ENCODE results near the gene GREB1L.

Gene GREB1L

DNA sequence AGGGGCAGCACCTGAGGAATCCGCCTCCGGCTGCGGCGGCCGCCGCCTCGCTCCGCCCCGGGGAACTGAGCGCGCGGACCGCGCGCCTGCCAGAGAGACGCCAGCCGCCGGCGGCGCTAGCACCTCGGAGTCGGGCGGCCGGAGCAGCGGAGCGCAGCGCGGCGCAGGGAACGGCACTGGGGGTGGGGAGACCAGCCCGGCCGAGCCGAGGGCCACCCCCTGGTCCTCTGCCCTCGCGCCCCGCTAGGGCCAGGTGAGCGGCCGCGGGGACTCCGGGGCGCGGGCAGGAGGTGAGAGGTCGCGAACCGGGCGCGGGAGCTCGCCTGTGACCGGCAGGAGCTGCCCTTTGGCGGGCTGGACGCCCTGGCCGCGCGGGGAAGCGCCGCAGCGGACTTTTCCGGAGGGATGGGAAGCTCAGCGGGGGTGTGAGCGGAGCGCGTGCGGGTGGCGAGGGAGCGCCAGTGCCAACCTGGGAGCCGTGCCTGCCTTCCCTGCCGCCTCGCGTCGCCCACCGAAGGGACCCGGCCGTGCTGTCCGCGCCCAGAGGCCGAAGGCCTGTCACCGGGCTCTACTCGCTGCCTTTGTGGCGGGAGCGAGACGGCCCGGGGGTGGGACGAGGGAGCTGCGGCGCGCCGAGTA lies at the start of gene GREB1L:
Gene GREB1L, plus strand, starts transcription at position 92 of the 639 bp plus-strand sequence. CDS start 141,287 bp downstream, outside the sequence.
- Mint-ChIP-seq H3K27me3 (ENCODE audit: low read depth) (peaks cover 66% of the 10 kb centered on the region), H3K4me1 (peaks cover 5% of the 10 kb centered on the region), H3K36me3 (ENCODE audit: low read depth) (no peaks in the 10 kb centered on the region), H3K9me3 (no peaks in the 10 kb centered on the region), H3K27ac (no peak within 1 kb of the TSS), H3K4me3 (peak within 1 kb of the TSS; percentile 86 to 91 (median 88))
- TF ChIP-seq, protein P1, sequence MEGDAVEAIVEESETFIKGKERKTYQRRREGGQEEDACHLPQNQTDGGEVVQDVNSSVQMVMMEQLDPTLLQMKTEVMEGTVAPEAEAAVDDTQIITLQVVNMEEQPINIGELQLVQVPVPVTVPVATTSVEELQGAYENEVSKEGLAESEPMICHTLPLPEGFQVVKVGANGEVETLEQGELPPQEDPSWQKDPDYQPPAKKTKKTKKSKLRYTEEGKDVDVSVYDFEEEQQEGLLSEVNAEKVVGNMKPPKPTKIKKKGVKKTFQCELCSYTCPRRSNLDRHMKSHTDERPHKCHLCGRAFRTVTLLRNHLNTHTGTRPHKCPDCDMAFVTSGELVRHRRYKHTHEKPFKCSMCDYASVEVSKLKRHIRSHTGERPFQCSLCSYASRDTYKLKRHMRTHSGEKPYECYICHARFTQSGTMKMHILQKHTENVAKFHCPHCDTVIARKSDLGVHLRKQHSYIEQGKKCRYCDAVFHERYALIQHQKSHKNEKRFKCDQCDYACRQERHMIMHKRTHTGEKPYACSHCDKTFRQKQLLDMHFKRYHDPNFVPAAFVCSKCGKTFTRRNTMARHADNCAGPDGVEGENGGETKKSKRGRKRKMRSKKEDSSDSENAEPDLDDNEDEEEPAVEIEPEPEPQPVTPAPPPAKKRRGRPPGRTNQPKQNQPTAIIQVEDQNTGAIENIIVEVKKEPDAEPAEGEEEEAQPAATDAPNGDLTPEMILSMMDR (IDR thresholded peaks at IDR 0.05; ENCODE audit: unreplicated experiment in 3 of 3): peak; percentile 29 to 53 (median 48)

DNA sequence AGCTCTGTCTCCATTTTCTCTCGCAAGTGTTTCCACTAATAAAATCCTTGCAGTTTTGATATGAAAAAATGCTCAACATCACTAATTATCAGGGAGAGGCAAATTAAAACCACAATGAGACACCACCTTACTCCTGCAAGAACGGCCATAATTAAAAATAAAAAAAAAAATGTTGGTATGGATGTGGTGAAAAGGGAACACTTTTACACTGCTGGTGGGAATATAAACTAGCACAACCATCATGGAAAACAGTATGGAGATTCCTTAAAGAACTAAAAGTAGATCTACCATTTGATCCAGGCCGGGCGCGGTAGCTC lies 49.8 kb upstream of the GREB1L start:
- TF ChIP-seq, protein P1 (IDR thresholded peaks at IDR 0.05; ENCODE audit: unreplicated experiment in 3 of 3): peak in 1 of 3 experiments; percentile 10
- Mint-ChIP-seq H3K27me3 (ENCODE audit: low read depth) (peaks cover 6% of the 10 kb centered on the region), H3K36me3 (ENCODE audit: low read depth) (no peaks in the 10 kb centered on the region), H3K4me3 (no peak overlapping the region), H3K27ac (no peak overlapping the region), H3K9me3 (no peaks in the 10 kb centered on the region), H3K4me1 (no peaks in the 10 kb centered on the region)

GRCh38 chr18:21194871-21195771 lies 46.9 kb upstream of the GREB1L start:
- H3K27ac Mint-ChIP-seq: no peak overlapping the region
- H3K4me1 Mint-ChIP-seq: no peaks in the 10 kb centered on the region
- H3K27me3 Mint-ChIP-seq (ENCODE audit: low read depth): peaks cover 1% of the 10 kb centered on the region
- H3K36me3 Mint-ChIP-seq (ENCODE audit: low read depth): no peaks in the 10 kb centered on the region
- TF ChIP-seq, protein P1 (IDR thresholded peaks at IDR 0.05; ENCODE audit: unreplicated experiment in 3 of 3): peak; percentile 69 to 81 (median 72)
- no peak overlapping the region for H3K4me3 Mint-ChIP-seq
- H3K9me3 Mint-ChIP-seq: no peaks in the 10 kb centered on the region

DNA sequence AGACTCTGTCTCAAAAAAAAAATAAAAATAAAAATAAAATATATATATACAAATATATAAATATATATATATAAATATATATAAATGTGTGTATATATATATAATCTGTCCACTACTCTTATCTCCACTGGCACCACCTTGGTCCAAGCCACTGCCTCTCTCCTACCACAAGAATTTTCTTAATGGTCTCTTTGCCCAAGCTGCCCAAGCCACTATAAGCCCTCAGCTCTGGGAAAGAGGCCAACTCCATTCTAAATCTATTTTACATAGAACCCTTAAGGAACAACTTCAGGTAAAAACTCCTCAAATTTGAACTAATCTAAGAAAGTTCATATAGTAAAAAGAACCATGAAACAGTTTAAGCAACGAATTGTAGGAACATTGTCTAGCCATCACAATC lies 45.6 kb upstream of the GREB1L start:
- Mint-ChIP-seq H3K27ac (no peak overlapping the region), H3K9me3 (no peaks in the 10 kb centered on the region), H3K4me1 (no peaks in the 10 kb centered on the region), H3K36me3 (ENCODE audit: low read depth) (no peaks in the 10 kb centered on the region), H3K4me3 (no peak overlapping the region), H3K27me3 (ENCODE audit: low read depth) (no peaks in the 10 kb centered on the region)
- TF ChIP-seq, protein P1 (IDR thresholded peaks at IDR 0.05; ENCODE audit: unreplicated experiment in 3 of 3): no peak

DNA sequence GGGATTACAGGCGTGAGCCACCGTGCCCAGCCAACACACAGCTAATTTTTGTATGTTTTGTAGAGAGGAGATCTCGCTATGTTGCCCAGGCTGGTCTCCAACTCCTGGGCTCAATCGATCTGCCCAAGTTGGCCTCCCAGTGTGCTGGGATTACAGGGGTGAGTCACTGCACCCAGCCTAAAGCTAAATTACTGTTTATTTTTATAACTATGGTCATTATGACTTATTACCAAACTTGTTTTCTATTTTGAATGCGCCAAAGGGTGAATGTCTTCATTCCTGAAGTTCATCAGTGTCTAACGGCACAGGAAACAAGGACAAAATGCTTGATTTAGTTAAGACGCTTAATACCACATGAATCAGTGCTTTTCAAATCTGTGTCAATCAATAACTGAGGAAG lies 38.9 kb upstream of the GREB1L start:
- TF ChIP-seq, protein P1 (IDR thresholded peaks at IDR 0.05; ENCODE audit: unreplicated experiment in 3 of 3): no peak
- Mint-ChIP-seq H3K4me1 (peaks cover 6% of the 10 kb centered on the region), H3K4me3 (no peak overlapping the region), H3K36me3 (ENCODE audit: low read depth) (no peaks in the 10 kb centered on the region), H3K9me3 (no peaks in the 10 kb centered on the region), H3K27ac (no peak overlapping the region), H3K27me3 (ENCODE audit: low read depth) (no peaks in the 10 kb centered on the region)
